ENCODE measurements around the gene TREH.
A peak's percentile ranks its signal among the peaks of the same experiment; 100 is the strongest.

The TREH gene

DNA sequence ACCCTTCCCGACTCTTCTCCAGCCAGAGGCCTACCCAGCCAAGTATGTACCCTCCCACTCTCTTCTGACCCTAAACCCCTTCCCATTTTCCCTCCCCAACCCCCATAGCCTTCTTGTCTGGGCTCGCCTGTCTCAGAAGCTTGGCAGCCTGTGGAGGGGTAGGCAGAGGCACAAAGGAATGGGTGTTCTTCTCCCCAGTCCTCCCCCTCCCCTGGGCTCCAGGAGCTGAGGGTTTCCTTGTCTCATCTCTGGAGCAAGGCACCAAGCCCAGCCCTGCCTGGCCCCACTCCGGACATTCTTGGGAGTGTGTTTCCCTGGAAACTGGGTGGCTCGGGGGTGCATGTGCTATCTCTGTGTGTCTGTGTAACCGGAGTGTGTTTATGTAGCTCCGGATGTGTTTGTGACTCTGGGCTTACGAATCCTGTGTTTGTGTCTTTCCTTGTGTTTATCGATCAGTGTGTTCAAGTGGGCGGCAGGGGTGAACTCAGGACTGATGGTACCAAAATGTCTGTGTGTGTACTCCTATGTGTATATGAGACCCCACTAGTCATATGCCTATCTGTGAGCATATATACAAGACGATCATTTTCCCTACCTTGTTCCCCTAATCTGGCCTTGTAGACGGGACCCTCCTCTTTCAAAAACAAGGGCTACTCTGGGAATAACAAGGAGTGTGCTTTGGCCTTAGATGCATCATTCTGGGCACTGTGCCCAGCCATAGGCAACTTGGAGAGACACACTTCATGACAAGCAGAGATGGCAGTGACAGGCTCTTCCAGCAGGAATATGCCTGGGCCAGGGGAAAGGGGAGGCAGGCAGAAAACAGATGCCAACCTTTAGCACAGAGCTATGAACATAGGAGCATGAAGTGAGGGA, 61.1 kb downstream of the TREH start:
- Histone ChIP-seq H3K79me1 (replicated peaks; ENCODE audit: low read length, poor library complexity, severe bottlenecking) (peaks cover 10% of the 10 kb centered on the region), H3K4me1 (ENCODE audit: control insufficient read depth, insufficient read depth, low read depth, low read length) (peaks cover 64% of the 10 kb centered on the region), H3K4ac (ENCODE audit: low read depth in 1 of 2, low read length in 2 of 2) (peak overlapping the region; percentile 97 to 98), H3K27ac (ENCODE audit: low read length, poor library complexity, severe bottlenecking) (peak overlapping the region; percentile 99), H3K9me3 (ENCODE audit: control insufficient read depth, low read length) (no peaks in the 10 kb centered on the region), H3K9ac (ENCODE audit: low read length) (peak overlapping the region; percentile 75), H2BK12ac (ENCODE audit: low read length in 2 of 2) (peak overlapping the region; percentile 94 to 97), H2BK120ac (ENCODE audit: low read depth, low read length) (peak overlapping the region; percentile 96), H3K27me3 (ENCODE audit: control insufficient read depth in 1 of 2, insufficient read depth in 1 of 2, low read length in 2 of 2) (no peaks in the 10 kb centered on the region), H3K4me3 (ENCODE audit: insufficient read depth in 1 of 2, low read depth in 1 of 2, low read length in 2 of 2) (peak overlapping the region in 1 of 2 experiments; percentile 54), H2BK5ac (ENCODE audit: low read depth, low read length, poor library complexity, severe bottlenecking) (peak overlapping the region; percentile 93), H3K14ac (ENCODE audit: low read length in 2 of 2) (peak overlapping the region in 1 of 2 experiments; percentile 87), H2AK5ac (ENCODE audit: low read length, severe bottlenecking) (peak overlapping the region; percentile 100), H3K4me2 (ENCODE audit: low read length, poor library complexity, severe bottlenecking) (peak overlapping the region; percentile 38), H2BK15ac (ENCODE audit: low read depth, poor library complexity, severe bottlenecking) (peak overlapping the region; percentile 96), H4K8ac (ENCODE audit: low read length) (peak overlapping the region; percentile 98), H3K18ac (ENCODE audit: low read depth in 1 of 2, low read length in 2 of 2) (peak overlapping the region; percentile 90 to 98), H3K36me3 (ENCODE audit: control insufficient read depth in 1 of 2, insufficient read depth in 2 of 2, low read depth in 1 of 2, low read length in 2 of 2) (peaks cover 48 to 57% of the 10 kb centered on the region in 2 experiments), H3K23ac (ENCODE audit: low read length in 2 of 2) (peak overlapping the region in 1 of 2 experiments; percentile 57), H4K91ac (ENCODE audit: low read length) (peak overlapping the region; percentile 99), H2AFZ (ENCODE audit: low read depth, low read length) (no peak overlapping the region)
- 5% methylated on average over 9 of the region's 11 CpGs for WGBS
- DNase-seq, result peak; percentile 99

GRCh38 chr11:118615976-118616371, 63.5 kb downstream of the TREH start:
- peak overlapping the region; percentile 20 for H3K4me2 ChIP-seq (ENCODE audit: low read length, poor library complexity, severe bottlenecking)
- no peak overlapping the region for H3K4me3 ChIP-seq (ENCODE audit: insufficient read depth in 1 of 2, low read depth in 1 of 2, low read length in 2 of 2)
- 78% methylated on average over 5 of the region's 5 CpGs for WGBS
- no peak overlapping the region for H3K14ac ChIP-seq (ENCODE audit: low read length in 2 of 2)
- no peaks in the 10 kb centered on the region for H3K27me3 ChIP-seq (ENCODE audit: control insufficient read depth in 1 of 2, insufficient read depth in 1 of 2, low read length in 2 of 2)
- H3K9ac ChIP-seq (ENCODE audit: low read length), result no peak overlapping the region
- no peak overlapping the region for H3K23ac ChIP-seq (ENCODE audit: low read length in 2 of 2)
- H2AK5ac ChIP-seq (ENCODE audit: low read length, severe bottlenecking), result peak overlapping the region; percentile 95
- peak overlapping the region; percentile 81 for H3K27ac ChIP-seq (ENCODE audit: low read length, poor library complexity, severe bottlenecking)
- H2BK120ac ChIP-seq (ENCODE audit: low read depth, low read length), result peak overlapping the region; percentile 55
- H2BK15ac ChIP-seq (ENCODE audit: low read depth, poor library complexity, severe bottlenecking), result no peak overlapping the region
- H2BK12ac ChIP-seq (ENCODE audit: low read length in 2 of 2), result peak overlapping the region; percentile 60 to 80
- DNase-seq, result no peak
- H4K91ac ChIP-seq (ENCODE audit: low read length), result peak overlapping the region; percentile 87
- H3K36me3 ChIP-seq (ENCODE audit: control insufficient read depth in 1 of 2, insufficient read depth in 2 of 2, low read depth in 1 of 2, low read length in 2 of 2), result peaks cover 49 to 56% of the 10 kb centered on the region in 2 experiments
- H2BK5ac ChIP-seq (ENCODE audit: low read depth, low read length, poor library complexity, severe bottlenecking), result peak overlapping the region; percentile 54
- H2AFZ ChIP-seq (ENCODE audit: low read depth, low read length), result no peak overlapping the region
- peak overlapping the region in 1 of 2 experiments; percentile 67 for H3K4ac ChIP-seq (ENCODE audit: low read depth in 1 of 2, low read length in 2 of 2)
- peak overlapping the region; percentile 79 for H4K8ac ChIP-seq (ENCODE audit: low read length)
- no peaks in the 10 kb centered on the region for H3K9me3 ChIP-seq (ENCODE audit: control insufficient read depth, low read length)
- H3K79me1 ChIP-seq (replicated peaks; ENCODE audit: low read length, poor library complexity, severe bottlenecking), result peaks cover 10% of the 10 kb centered on the region
- peaks cover 61% of the 10 kb centered on the region for H3K4me1 ChIP-seq (ENCODE audit: control insufficient read depth, insufficient read depth, low read depth, low read length)
- H3K18ac ChIP-seq (ENCODE audit: low read depth in 1 of 2, low read length in 2 of 2), result peak overlapping the region; percentile 25 to 84

- Histone ChIP-seq H3K79me1 (replicated peaks; ENCODE audit: low read length, poor library complexity, severe bottlenecking) (peaks cover 9% of the 10 kb centered on the region), H2BK5ac (ENCODE audit: low read depth, low read length, poor library complexity, severe bottlenecking) (peak overlapping the region; percentile 54), H2BK15ac (ENCODE audit: low read depth, poor library complexity, severe bottlenecking) (peak overlapping the region; percentile 71), H3K4ac (ENCODE audit: low read depth in 1 of 2, low read length in 2 of 2) (peak overlapping the region in 1 of 2 experiments; percentile 46), H2AFZ (ENCODE audit: low read depth, low read length) (no peak overlapping the region), H3K4me3 (ENCODE audit: insufficient read depth in 1 of 2, low read depth in 1 of 2, low read length in 2 of 2) (no peak overlapping the region), H3K18ac (ENCODE audit: low read depth in 1 of 2, low read length in 2 of 2) (peak overlapping the region; percentile 25 to 84), H3K27me3 (ENCODE audit: control insufficient read depth in 1 of 2, insufficient read depth in 1 of 2, low read length in 2 of 2) (no peaks in the 10 kb centered on the region), H3K36me3 (ENCODE audit: control insufficient read depth in 1 of 2, insufficient read depth in 2 of 2, low read depth in 1 of 2, low read length in 2 of 2) (peaks cover 49 to 54% of the 10 kb centered on the region in 2 experiments), H3K14ac (ENCODE audit: low read length in 2 of 2) (peak overlapping the region in 1 of 2 experiments; percentile 31), H3K9ac (ENCODE audit: low read length) (no peak overlapping the region), H3K4me2 (ENCODE audit: low read length, poor library complexity, severe bottlenecking) (peak overlapping the region; percentile 20), H4K8ac (ENCODE audit: low read length) (peak overlapping the region; percentile 79), H3K4me1 (ENCODE audit: control insufficient read depth, insufficient read depth, low read depth, low read length) (peaks cover 56% of the 10 kb centered on the region), H3K27ac (ENCODE audit: low read length, poor library complexity, severe bottlenecking) (peak overlapping the region; percentile 81), H2BK120ac (ENCODE audit: low read depth, low read length) (peak overlapping the region; percentile 55), H3K9me3 (ENCODE audit: control insufficient read depth, low read length) (no peaks in the 10 kb centered on the region), H3K23ac (ENCODE audit: low read length in 2 of 2) (no peak overlapping the region), H4K91ac (ENCODE audit: low read length) (peak overlapping the region; percentile 87), H2BK12ac (ENCODE audit: low read length in 2 of 2) (peak overlapping the region; percentile 60 to 80), H2AK5ac (ENCODE audit: low read length, severe bottlenecking) (peak overlapping the region; percentile 95)
- DNase-seq, result no peak
- 64% methylated on average over 5 of the region's 6 CpGs for WGBS
Measured at GRCh38 chr11:118615282-118615975, 64.0 kb downstream of the TREH start.

- no peak overlapping the region for H3K4me3 ChIP-seq (ENCODE audit: insufficient read depth in 1 of 2, low read depth in 1 of 2, low read length in 2 of 2)
- peaks cover 49 to 52% of the 10 kb centered on the region in 2 experiments for H3K36me3 ChIP-seq (ENCODE audit: control insufficient read depth in 1 of 2, insufficient read depth in 2 of 2, low read depth in 1 of 2, low read length in 2 of 2)
- peak overlapping the region; percentile 82 for H3K27ac ChIP-seq (ENCODE audit: low read length, poor library complexity, severe bottlenecking)
- no peaks in the 10 kb centered on the region for H3K9me3 ChIP-seq (ENCODE audit: control insufficient read depth, low read length)
- peak overlapping the region in 1 of 2 experiments; percentile 70 for H3K14ac ChIP-seq (ENCODE audit: low read length in 2 of 2)
- H3K23ac ChIP-seq (ENCODE audit: low read length in 2 of 2), result peak overlapping the region in 1 of 2 experiments; percentile 94
- no peaks in the 10 kb centered on the region for H3K27me3 ChIP-seq (ENCODE audit: control insufficient read depth in 1 of 2, insufficient read depth in 1 of 2, low read length in 2 of 2)
- H3K4me1 ChIP-seq (ENCODE audit: control insufficient read depth, insufficient read depth, low read depth, low read length), result peaks cover 60% of the 10 kb centered on the region
- no peak overlapping the region for H3K4me2 ChIP-seq (ENCODE audit: low read length, poor library complexity, severe bottlenecking)
- no peak overlapping the region for H2AFZ ChIP-seq (ENCODE audit: low read depth, low read length)
- H2BK15ac ChIP-seq (ENCODE audit: low read depth, poor library complexity, severe bottlenecking), result no peak overlapping the region
- peak overlapping the region; percentile 59 to 92 for H3K4ac ChIP-seq (ENCODE audit: low read depth in 1 of 2, low read length in 2 of 2)
- H2BK120ac ChIP-seq (ENCODE audit: low read depth, low read length), result no peak overlapping the region
- peak overlapping the region; percentile 42 for H2AK5ac ChIP-seq (ENCODE audit: low read length, severe bottlenecking)
- H4K91ac ChIP-seq (ENCODE audit: low read length), result peak overlapping the region; percentile 87
- peak overlapping the region in 1 of 2 experiments; percentile 75 for H3K18ac ChIP-seq (ENCODE audit: low read depth in 1 of 2, low read length in 2 of 2)
- 94% methylated on average over 6 of the region's 7 CpGs for WGBS
- no peak for DNase-seq
- H3K79me1 ChIP-seq (replicated peaks; ENCODE audit: low read length, poor library complexity, severe bottlenecking), result peaks cover 8% of the 10 kb centered on the region
- H4K8ac ChIP-seq (ENCODE audit: low read length), result peak overlapping the region; percentile 35
- H3K9ac ChIP-seq (ENCODE audit: low read length), result no peak overlapping the region
- peak overlapping the region; percentile 59 to 60 for H2BK12ac ChIP-seq (ENCODE audit: low read length in 2 of 2)
- H2BK5ac ChIP-seq (ENCODE audit: low read depth, low read length, poor library complexity, severe bottlenecking), result peak overlapping the region; percentile 77
Measured at GRCh38 chr11:118614511-118614910, 64.9 kb downstream of the TREH start.
